Cardiac muscle cell (in vitro differentiated cells and primary cell): ENCODE data around the gene CDH4. TPM values are rescaled to one million over a fixed set of nuclear protein-coding genes. Genes with fewer than 3 reads are reported as not detected.

ENCODE experiments used
- DNase-seq, 2 donors: peaks; one replicate each; pipeline versions ENCODE4 v3.0.0 to v3.0.0-alpha.2; 2010 to 2017; ENCODE audit warnings: low read depth in 1 of 2, low spot score in 1 of 2
- H3K27ac ChIP-seq: fragments of 200-600 bp; sonication (generic); 2 replicates; pipeline ENCODE4 v1.5.1; 2016
- H3K27me3 ChIP-seq: fragments of 200-600 bp; sonication (generic); 2 replicates; pipeline ENCODE4 v1.6.0; 2016; ENCODE audit warnings: control low read depth
- H3K36me3 ChIP-seq: fragments of 200-600 bp; sonication (generic); 2 replicates; pipeline ENCODE4 v1.5.1; 2016; ENCODE audit warnings: control low read depth
- H3K4me1 ChIP-seq: fragments of 200-600 bp; sonication (generic); 2 replicates; pipeline ENCODE4 v1.8.1; 2017; ENCODE audit warnings: low read depth, mild to moderate bottlenecking, mixed run types
- H3K4me3 ChIP-seq: fragments of 200-600 bp; sonication (generic); 2 replicates; pipeline ENCODE4 v1.5.1; 2016; ENCODE audit warnings: mild to moderate bottlenecking
- H3K9me3 ChIP-seq: fragments of 200-600 bp; sonication (generic); 2 replicates; pipeline ENCODE4 v1.5.1; 2017; ENCODE audit warnings: low read depth, mild to moderate bottlenecking, control low read depth
- CTCF ChIP-seq: IDR thresholded peaks from 2 replicates; pipeline ENCODE4 v1.5.1; 2012; ENCODE audit warnings: low read depth, mild to moderate bottlenecking, low read length
- polyA plus RNA-seq: library from polyadenylated mRNA; unstranded; fragments of >200 nt; fragmentation: Nextera tagmentation; extraction: Ambion mirVana; gene quantifications from 2 replicates; pipeline ENCODE4 v1.2.1, GENCODE V29; 2016
- total RNA-seq: library from RNA; depleted of rRNA; stranded (reverse); fragments of >200 nt; gene quantifications from 2 replicates; pipeline ENCODE4 v1.2.3, GENCODE V29; 2016

Gene CDH4
- total and polyA plus RNA-seq, 2 experiments from 2014 or later: 0.43 to 0.80 TPM

- Histone ChIP-seq H3K36me3 (no peaks in the 10 kb centered on the region), H3K4me1 (no peaks in the 10 kb centered on the region), H3K27ac (no peak overlapping the region), H3K27me3 (no peaks in the 10 kb centered on the region), H3K4me3 (no peak overlapping the region), H3K9me3 (no peaks in the 10 kb centered on the region)
- no peak for DNase-seq
- no peak for TF ChIP-seq CTCF
Observed at GRCh38 chr20:61313396-61313795, 61.3 kb downstream of the CDH4 start.

GRCh38 chr20:61314326-61315010 is 62.4 kb downstream of the CDH4 start:
- no peaks in the 10 kb centered on the region for H3K4me1 ChIP-seq
- no peaks in the 10 kb centered on the region for H3K27me3 ChIP-seq
- no peaks in the 10 kb centered on the region for H3K36me3 ChIP-seq
- no peak overlapping the region for H3K27ac ChIP-seq
- TF ChIP-seq CTCF: no peak
- no peak overlapping the region for H3K4me3 ChIP-seq
- H3K9me3 ChIP-seq: no peaks in the 10 kb centered on the region
- DNase-seq: no peak

- Histone ChIP-seq H3K9me3 (no peaks in the 10 kb centered on the region), H3K4me1 (no peaks in the 10 kb centered on the region), H3K36me3 (no peaks in the 10 kb centered on the region), H3K4me3 (no peak overlapping the region), H3K27ac (no peak overlapping the region), H3K27me3 (no peaks in the 10 kb centered on the region)
- DNase-seq: no peak
- TF ChIP-seq CTCF: no peak
Observed at GRCh38 chr20:61315319-61315718, 63.3 kb downstream of the CDH4 start.

- Histone ChIP-seq H3K27me3 (no peaks in the 10 kb centered on the region), H3K36me3 (no peaks in the 10 kb centered on the region), H3K4me3 (no peak overlapping the region), H3K27ac (no peak overlapping the region), H3K9me3 (no peaks in the 10 kb centered on the region), H3K4me1 (no peaks in the 10 kb centered on the region)
- no peak for DNase-seq
- no peak for TF ChIP-seq CTCF
Observed at GRCh38 chr20:61316346-61316745, 64.3 kb downstream of the CDH4 start.

GRCh38 chr20:61317966-61318530 is 66.0 kb downstream of the CDH4 start:
- H3K27ac ChIP-seq: no peak overlapping the region
- TF ChIP-seq CTCF: no peak
- no peak for DNase-seq
- H3K36me3 ChIP-seq: no peaks in the 10 kb centered on the region
- H3K9me3 ChIP-seq: no peaks in the 10 kb centered on the region
- H3K4me1 ChIP-seq: no peaks in the 10 kb centered on the region
- no peaks in the 10 kb centered on the region for H3K27me3 ChIP-seq
- H3K4me3 ChIP-seq: no peak overlapping the region
